Measurements from ENCODE around the gene PRKG2.

- no peak for TF ChIP-seq CTCF (IDR thresholded peaks at IDR 0.05; ENCODE audit: poor library complexity, severe bottlenecking)
- no peak for TF ChIP-seq EZH2 (IDR thresholded peaks at IDR 0.05; ENCODE audit: borderline replicate concordance, insufficient read depth, low read length, poor library complexity, severe bottlenecking)
- TF ChIP-seq EP300 (conservative IDR thresholded peaks at IDR 0.05; ENCODE audit: poor library complexity, severe bottlenecking), result no peak
- no peak for TF ChIP-seq MXI1 (conservative IDR thresholded peaks at IDR 0.05; ENCODE audit: poor library complexity, severe bottlenecking)
Measured at GRCh38 chr4:81162752-81163458, 52.1 kb downstream of the PRKG2 start.

Data from neural cell (in vitro differentiated cells).